Gastroesophageal sphincter (tissue), 3 donors: ENCODE results near the gene SYCP3.

ENCODE experiments used
- CTCF ChIP-seq, 4 experiments: fragments of 200-600 bp in 2 of 4; fragments of 450-650 bp in 2 of 4; sonication (generic) in 1 of 4; IDR thresholded peaks; one replicate each; pipeline ENCODE4 v1.5.1; 2017 to 2019; ENCODE audit warnings: antibody characterized with exemption in 4 of 4, mild to moderate bottlenecking in 2 of 4, moderate library complexity in 2 of 4
- EP300 ChIP-seq: sonication (generic); formaldehyde crosslinking; IDR thresholded peaks from one replicate; pipeline ENCODE4 v1.6.1; 2017; ENCODE audit warnings: antibody characterized with exemption, mild to moderate bottlenecking
- POLR2AphosphoS5 ChIP-seq: sonication (generic); formaldehyde crosslinking; IDR thresholded peaks from one replicate; pipeline ENCODE4 v1.6.1; 2017; ENCODE audit warnings: antibody characterized with exemption

GRCh38 chr12:101761781-101762180 is 22.5 kb upstream of the SYCP3 start:
- TF ChIP-seq CTCF (IDR thresholded peaks at IDR 0.05) (no peak), EP300 (no peak), POLR2AphosphoS5 (no peak)
